Left ventricle myocardium inferior (tissue), 1 donor: ENCODE data around the gene NPNT. TPM values are rescaled to one million over a fixed set of nuclear protein-coding genes. Genes with fewer than 3 reads are reported as not detected.

Source experiments
- DNase-seq: peaks from one replicate; pipeline ENCODE4 v3.0.0-alpha.2; 2020
- H3K27ac ChIP-seq: fragments of 200-600 bp; replicated peaks from 2 replicates; pipeline ENCODE4 v1.8.0; 2021
- H3K27me3 ChIP-seq: fragments of 200-600 bp; 2 replicates; pipeline ENCODE4 v1.8.0; 2021; ENCODE audit warnings: low read depth
- H3K36me3 ChIP-seq: fragments of 200-600 bp; 2 replicates; pipeline ENCODE4 v1.8.0; 2021
- H3K4me1 ChIP-seq: fragments of 200-600 bp; 2 replicates; pipeline ENCODE4 v1.8.0; 2021
- H3K4me3 ChIP-seq: fragments of 200-600 bp; 2 replicates; pipeline ENCODE4 v1.8.0; 2021; ENCODE audit warnings: mild to moderate bottlenecking, moderate library complexity
- H3K9me3 ChIP-seq: fragments of 200-600 bp; replicated peaks from 2 replicates; pipeline ENCODE4 v1.8.0; 2021
- CTCF ChIP-seq: fragments of 200-600 bp; IDR thresholded peaks from 2 replicates; pipeline ENCODE4 v1.8.0; 2021; ENCODE audit warnings: antibody characterized with exemption, mild to moderate bottlenecking, borderline replicate concordance
- intact Hi-C: fragments of 100-400 bp; cut with micrococcal nuclease; formaldehyde crosslinking; loops from one replicate; pipeline ENCODE4 v1.11.0; 2022
- total RNA-seq: library from RNA; stranded (reverse); fragmentation: NEBNext Ultra II Directional; extraction: Animal tissue kit (Norgen Biotek cat#: 25700); gene quantifications from one replicate; pipeline ENCODE4 v1.2.1, GENCODE V29; 2021
- donor health status: DM: no; HTN: yes; CAD: no; lungs with severe emphysema.

Gene NPNT
- total RNA-seq, 1 donor from 2014 or later, result 2.9 TPM

- H3K27ac ChIP-seq, result no peak overlapping the region
- no peaks in the 10 kb centered on the region for H3K27me3 ChIP-seq
- H3K36me3 ChIP-seq, result no peaks in the 10 kb centered on the region
- no peak overlapping the region for H3K4me3 ChIP-seq
- intact Hi-C loops, result no loop called here
- peaks cover 6% of the 10 kb centered on the region for H3K9me3 ChIP-seq
- no peak for DNase-seq
- no peak for TF ChIP-seq CTCF
- peaks cover 33% of the 10 kb centered on the region for H3K4me1 ChIP-seq
These were observed 93.4 kb downstream of the NPNT start for GRCh38 chr4:105988671-105989070.

GRCh38 chr4:105989485-105990242 lies 94.4 kb downstream of the NPNT start:
- no peak overlapping the region for H3K4me3 ChIP-seq
- peak overlapping the region; percentile 76 for H3K27ac ChIP-seq
- DNase-seq, result no peak
- H3K4me1 ChIP-seq, result peaks cover 33% of the 10 kb centered on the region
- no peaks in the 10 kb centered on the region for H3K27me3 ChIP-seq
- intact Hi-C loops, result no loop called here
- no peak for TF ChIP-seq CTCF
- H3K36me3 ChIP-seq, result no peaks in the 10 kb centered on the region
- H3K9me3 ChIP-seq, result peaks cover 3% of the 10 kb centered on the region

GRCh38 chr4:105990933-105991332 lies 95.7 kb downstream of the NPNT start:
- intact Hi-C loops, result no loop called here
- H3K4me3 ChIP-seq, result no peak overlapping the region

GRCh38 chr4:105991726-105992125 lies 96.5 kb downstream of the NPNT start:
- Histone ChIP-seq H3K9me3 (no peaks in the 10 kb centered on the region), H3K36me3 (no peaks in the 10 kb centered on the region), H3K4me3 (no peak overlapping the region), H3K4me1 (peaks cover 33% of the 10 kb centered on the region), H3K27me3 (no peaks in the 10 kb centered on the region), H3K27ac (peak overlapping the region; percentile 76)
- no peak for DNase-seq
- TF ChIP-seq CTCF, result no peak
- intact Hi-C loops, result no loop called here

More at GRCh38 chr4:105990933-105991332, 95.7 kb downstream of the NPNT start:
- no peak for TF ChIP-seq CTCF
- H3K27ac ChIP-seq, result peak overlapping the region; percentile 76
- no peaks in the 10 kb centered on the region for H3K36me3 ChIP-seq
- DNase-seq, result peak; percentile 85
- no peaks in the 10 kb centered on the region for H3K9me3 ChIP-seq
- no peaks in the 10 kb centered on the region for H3K27me3 ChIP-seq
- H3K4me1 ChIP-seq, result peaks cover 33% of the 10 kb centered on the region

GRCh38 chr4:105992641-105993305 lies 97.5 kb downstream of the NPNT start:
- Histone ChIP-seq H3K36me3 (no peaks in the 10 kb centered on the region), H3K4me3 (no peak overlapping the region), H3K27ac (no peak overlapping the region), H3K27me3 (no peaks in the 10 kb centered on the region), H3K4me1 (peaks cover 33% of the 10 kb centered on the region), H3K9me3 (no peaks in the 10 kb centered on the region)
- no peak for DNase-seq
- intact Hi-C loops, result no loop called here
- TF ChIP-seq CTCF, result no peak
